D721Med (cell line): ENCODE data around the gene DNM2.
A peak's percentile ranks its signal among the peaks of the same experiment; 100 is the strongest.

Experiments used
- DNase-seq: peaks from one replicate; pipeline ENCODE4 v3.0.0; 2011; ENCODE audit warnings: low spot score; ENCODE audit not compliant: insufficient read length
- FAIRE-seq: peaks from 2 replicates; lab custom pipeline; 2011; peaks lifted over from hg19 to GRCh38; lab: Jason Lieb, UNC
- CTCF ChIP-seq: IDR thresholded peaks from 2 replicates; pipeline ENCODE4 v1.5.1; 2012; ENCODE audit warnings: mild to moderate bottlenecking, control low read depth; ENCODE audit not compliant: insufficient read depth; ENCODE audit errors: missing control alignments

DNM2 gene

GRCh38 chr19:10830931-10831779 lies 113.3 kb downstream of the DNM2 start:
- FAIRE-seq (no peak), DNase-seq (no peak)

GRCh38 chr19:10831987-10832938 lies 114.4 kb downstream of the DNM2 start:
- TF ChIP-seq CTCF = no peak
- DNase-seq (no peak), FAIRE-seq (no peak)

More at GRCh38 chr19:10830931-10831779, 113.3 kb downstream of the DNM2 start:
- TF ChIP-seq CTCF = no peak

- TF ChIP-seq CTCF = no peak
- DNase-seq = no peak
- FAIRE-seq = no peak
Observed at GRCh38 chr19:10832939-10833296, 115.0 kb downstream of the DNM2 start.

GRCh38 chr19:10835089-10835753 lies 117.3 kb downstream of the DNM2 start:
- FAIRE-seq (no peak), DNase-seq (peak; percentile 97)
- no peak for TF ChIP-seq CTCF

GRCh38 chr19:10835754-10836478 lies 118.0 kb downstream of the DNM2 start, which contains the start of gene TMED1:
TSS of gene TMED1 (minus strand) at chr19:10836212. CDS start at chr19:10836191, 21 bp downstream.
- peak; percentile 33 for TF ChIP-seq CTCF
- DNase-seq = peak; percentile 83
- no peak for FAIRE-seq
